GM19193 (cell line): Measurements from ENCODE around the gene CD52.

Experiments used
- POLR2A ChIP-seq: IDR thresholded peaks from 4 replicates; pipeline ENCODE4 v1.6.1; 2011; ENCODE audit not compliant: insufficient read depth, insufficient read length; ENCODE audit errors: extremely low read depth

The CD52 gene

GRCh38 chr1:26356106-26356505 is 38.3 kb downstream of the CD52 start:
- TF ChIP-seq POLR2A: no peak

GRCh38 chr1:26357121-26357602 is 39.4 kb downstream of the CD52 start:
- TF ChIP-seq POLR2A: no peak

DNA sequence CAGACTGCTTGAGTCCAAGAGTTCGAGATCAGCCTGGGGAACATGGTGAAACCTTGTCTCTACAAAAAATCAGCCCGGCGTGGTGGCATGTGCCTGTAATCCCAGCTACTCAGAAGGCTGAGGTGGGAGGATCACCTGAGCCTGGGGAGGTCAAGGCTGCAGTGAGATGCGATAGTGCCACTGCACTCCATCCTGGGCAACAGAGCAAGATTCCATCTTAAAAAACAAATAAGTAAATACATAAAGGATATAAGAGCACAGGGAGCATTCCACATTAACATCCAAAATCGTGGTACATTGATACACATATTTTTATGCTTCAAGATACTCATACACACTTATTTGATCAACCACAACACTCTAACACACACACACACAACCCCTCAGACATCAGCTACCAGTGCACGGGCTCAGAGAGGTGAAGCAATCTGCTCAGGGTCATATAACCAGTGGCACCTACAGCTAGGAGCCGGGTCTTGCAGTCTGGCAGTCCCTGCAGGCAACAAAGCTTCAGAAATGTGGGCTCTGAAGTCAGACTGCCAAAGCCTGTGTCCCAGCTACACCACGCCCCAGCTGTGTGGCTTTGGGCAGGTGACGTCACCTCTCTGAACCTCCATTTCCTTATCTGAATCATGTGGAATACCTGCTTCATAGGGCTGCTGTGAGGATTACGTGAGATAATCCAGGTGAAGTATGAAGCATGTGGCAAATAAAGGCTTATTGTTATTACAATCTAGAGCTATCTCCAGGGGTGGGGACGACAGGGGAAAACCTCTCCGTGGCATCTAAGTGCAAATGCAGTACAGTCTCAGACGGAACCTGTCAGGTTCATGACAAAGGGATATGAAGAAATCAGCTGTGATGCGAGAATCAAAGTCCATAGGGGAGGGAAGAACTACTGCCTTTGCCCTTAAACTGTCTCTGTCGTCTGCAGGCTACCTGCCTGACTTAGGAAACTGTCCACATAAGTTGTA is 40.9 kb downstream of the CD52 start:
- no peak for TF ChIP-seq POLR2A

DNA sequence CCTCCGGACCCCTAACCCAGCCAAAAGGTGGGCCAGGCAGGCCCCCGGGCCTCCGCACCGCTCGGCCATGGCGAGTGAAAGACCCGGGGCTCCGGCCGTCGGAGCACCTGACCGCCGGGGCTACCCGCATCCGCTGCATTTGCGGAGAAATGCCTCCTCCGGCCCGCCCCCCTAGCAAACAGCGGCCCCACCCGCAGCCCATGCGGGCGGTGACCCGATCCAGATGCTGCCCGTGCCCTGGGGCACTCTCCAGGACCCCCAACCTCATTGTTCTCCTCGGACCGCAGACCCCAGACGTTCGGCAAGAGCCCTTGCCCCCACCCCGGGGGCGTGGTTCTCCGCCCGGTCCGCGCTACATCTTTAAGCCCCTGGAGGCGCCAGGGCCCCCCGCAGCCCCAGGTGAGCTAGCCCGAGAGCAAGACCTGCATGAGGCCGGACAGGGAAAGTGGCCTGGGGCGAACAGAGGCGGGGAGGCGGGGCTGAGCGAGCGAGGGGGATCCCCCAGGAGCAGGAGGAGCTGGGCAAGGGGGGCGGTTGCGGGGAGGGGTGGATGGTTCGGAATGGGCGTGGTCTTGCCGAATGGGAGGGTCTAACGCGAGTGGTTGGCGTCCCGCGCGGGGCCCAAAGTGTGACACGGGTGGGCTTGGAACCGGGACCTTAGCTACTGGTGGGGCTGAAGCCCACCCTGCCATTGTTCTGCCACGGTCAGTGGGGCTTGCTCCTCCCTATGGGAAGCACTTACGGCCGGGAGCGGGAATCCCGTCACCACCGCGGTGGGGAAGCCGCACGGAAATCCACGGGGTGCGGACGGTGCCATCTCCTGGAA is 42.4 kb downstream of the CD52 start:
- no peak for TF ChIP-seq POLR2A

GRCh38 chr1:26360807-26361604 is 43.2 kb downstream of the CD52 start:
- TF ChIP-seq POLR2A: no peak

DNA sequence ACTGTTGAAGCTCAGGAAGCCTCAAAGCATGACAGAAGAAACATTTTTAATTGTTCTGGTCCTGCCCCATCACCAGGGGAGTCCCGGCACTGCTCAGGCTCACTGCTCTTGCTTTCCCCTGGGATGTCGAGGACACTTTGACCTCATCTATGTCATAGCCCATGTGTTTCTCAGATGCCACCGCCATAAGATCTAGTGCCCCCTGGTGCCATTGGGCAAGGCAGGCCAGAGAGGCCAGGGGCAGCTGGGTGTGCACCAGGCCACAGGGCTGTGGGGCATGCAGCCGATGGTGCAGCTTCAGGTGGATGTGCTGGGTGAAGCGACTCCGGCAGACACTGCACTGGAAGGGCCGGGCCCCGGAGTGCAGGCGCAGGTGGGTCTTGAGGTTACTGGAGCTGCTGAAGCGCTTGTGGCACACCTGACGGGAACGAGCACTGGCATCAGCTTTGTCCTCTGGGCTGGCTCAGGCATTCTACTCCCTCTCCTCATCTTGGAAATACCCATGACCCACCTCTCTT is 43.9 kb downstream of the CD52 start:
- TF ChIP-seq POLR2A: no peak

DNA sequence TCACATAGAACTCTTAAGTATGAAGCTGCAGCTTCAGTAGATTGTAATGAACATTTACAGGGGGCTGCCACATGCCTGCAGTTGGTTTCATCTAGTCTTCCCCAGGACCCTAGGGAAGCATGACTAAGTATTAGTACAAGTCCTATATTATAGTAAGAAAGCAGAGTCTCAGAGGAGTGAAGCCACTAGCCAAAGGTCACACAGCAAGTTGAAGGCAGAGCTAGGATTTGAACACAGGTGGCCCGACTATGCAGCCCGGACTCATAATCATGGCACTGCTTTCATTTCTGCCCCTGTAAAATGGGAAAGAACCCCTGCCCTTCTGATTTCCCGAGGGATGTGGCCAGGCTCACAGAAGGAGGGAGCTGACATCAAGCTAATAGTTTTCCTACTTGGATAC is 44.6 kb downstream of the CD52 start:
- no peak for TF ChIP-seq POLR2A

DNA sequence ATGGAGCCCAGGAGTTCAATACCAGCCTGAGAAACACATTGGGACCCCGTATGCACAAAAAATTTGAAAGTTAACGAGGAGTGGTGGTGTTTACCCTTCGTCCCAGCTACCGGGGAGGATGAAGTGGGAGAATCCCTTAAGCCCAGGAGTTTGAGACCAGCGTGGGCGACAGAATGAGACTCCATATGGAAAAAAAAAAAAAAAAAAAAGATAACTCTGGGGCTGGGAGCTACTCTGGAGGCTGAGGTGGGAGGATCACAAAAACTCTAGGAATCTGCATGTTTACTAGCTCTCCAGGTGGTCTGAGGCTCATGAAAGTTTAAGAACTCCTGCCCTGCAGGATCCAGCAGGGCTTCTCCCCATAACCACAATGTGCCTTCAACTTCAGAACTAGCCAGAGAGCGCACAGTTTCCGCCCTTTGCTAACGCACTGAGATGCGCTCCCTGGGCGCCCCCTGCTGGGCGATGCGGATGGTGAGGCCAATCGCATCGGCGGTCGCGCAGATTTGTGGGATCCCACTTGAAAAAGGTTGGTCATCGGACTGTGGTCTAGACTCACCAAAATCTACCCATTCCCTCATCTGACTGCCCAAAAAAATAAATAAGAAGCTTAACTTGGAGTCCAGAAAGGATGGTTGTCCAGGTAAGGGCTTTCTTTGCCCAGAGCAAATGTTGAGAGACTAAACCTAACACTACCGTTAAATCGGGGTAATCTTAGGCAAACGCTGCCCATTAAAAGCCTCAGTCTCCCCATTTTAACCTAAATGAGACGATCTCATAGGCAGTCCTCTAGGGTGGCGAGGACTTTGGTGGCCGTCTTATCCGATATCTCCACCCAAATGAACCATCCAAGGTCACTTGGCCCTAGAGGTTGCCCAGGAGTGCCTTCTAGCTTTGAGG is 46.0 kb downstream of the CD52 start:
- no peak for TF ChIP-seq POLR2A

- TF ChIP-seq POLR2A: no peak
Measured at GRCh38 chr1:26364956-26365355, 47.2 kb downstream of the CD52 start.

- no peak for TF ChIP-seq POLR2A
Measured at GRCh38 chr1:26367441-26367840, 49.7 kb downstream of the CD52 start.

- no peak for TF ChIP-seq POLR2A
Measured at GRCh38 chr1:26368006-26368405, 50.2 kb downstream of the CD52 start.

GRCh38 chr1:26368486-26368885 is 50.7 kb downstream of the CD52 start:
- no peak for TF ChIP-seq POLR2A
